ENCODE measurements around the gene PPM1L.
"Not testable (repeated sequence)": the region's sequence is repeated elsewhere in the genome, so short reads cannot be mapped to it uniquely, and the experiment has no call there.

The PPM1L gene

GRCh38 chr3:160755776-160756304 is at the start of gene PPM1L:
PPM1L (plus strand) TSS chr3:160756231.
- DNase-seq = peak; percentile 50

GRCh38 chr3:160707187-160707794 is 48.7 kb upstream of the PPM1L start:
- DNase-seq = no peak

GRCh38 chr3:160709477-160710182 is 46.4 kb upstream of the PPM1L start:
- DNase-seq = no peak

DNA sequence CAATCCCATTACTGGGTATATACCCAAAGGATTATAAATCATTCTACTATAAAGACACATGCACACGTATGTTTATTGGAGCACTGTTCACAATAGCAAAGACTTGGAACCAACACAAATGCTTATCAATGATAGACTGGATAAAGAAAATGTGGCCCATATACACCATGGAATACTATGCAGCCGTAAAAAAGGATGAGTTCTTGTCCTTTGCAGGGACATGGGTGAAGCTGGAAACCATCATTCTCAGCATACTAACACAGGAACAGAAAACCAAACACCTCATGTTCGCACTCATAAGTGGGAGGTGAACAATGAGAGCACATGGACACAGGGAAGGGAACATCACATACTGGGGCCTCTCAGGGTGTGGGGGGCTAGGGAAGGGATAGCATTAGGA is 42.9 kb upstream of the PPM1L start:
- not testable (repeated sequence) for DNase-seq

DNA sequence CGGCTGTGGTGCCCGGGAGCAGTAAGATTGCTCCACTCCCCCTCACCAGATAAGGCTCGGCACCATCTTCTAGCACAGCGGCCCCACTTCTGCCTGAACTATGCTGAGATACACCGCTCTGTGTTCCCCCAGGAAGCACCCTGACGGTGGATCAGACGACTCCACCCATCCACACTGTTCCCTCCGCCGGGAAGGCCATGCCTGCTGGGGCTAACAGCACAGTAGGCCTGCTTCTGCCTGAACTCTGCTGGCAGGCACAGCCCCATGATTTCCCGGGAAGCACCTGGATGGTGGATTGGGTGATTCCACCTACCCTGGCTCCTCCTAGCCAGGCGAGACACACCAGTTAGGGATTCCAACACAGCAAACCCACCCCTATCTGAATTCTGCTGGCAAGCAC is 36.3 kb upstream of the PPM1L start:
- DNase-seq = no peak

DNA sequence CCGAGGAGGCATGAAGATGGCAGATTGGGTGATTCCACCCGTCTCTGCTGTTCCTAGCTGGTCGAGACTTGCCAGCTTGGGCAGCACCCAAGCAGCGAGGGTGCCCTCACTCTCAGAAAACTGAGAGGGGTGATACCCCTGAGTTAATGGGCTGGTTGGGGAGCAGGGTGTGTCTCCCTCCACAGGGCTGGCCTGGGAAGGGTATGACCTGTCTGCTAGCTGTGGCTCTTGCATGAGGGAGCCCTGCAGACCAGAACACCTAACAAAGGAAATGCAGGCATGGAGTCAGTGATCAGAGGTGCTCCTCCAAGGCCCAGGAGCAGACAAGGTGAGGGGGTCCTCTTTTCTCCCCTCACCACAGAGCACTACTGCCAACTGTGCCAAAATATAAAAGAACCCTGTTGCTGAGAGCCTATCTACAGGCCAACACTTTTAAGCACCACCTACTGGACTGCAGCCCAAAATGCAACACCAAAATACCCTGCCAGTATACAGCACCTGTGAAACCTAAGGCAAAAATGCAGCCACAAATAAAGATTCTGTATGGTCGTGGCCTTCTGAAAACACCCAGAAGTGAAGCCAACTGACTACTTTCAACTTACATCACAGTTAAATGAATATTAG is 35.8 kb upstream of the PPM1L start:
- no peak for DNase-seq

DNA sequence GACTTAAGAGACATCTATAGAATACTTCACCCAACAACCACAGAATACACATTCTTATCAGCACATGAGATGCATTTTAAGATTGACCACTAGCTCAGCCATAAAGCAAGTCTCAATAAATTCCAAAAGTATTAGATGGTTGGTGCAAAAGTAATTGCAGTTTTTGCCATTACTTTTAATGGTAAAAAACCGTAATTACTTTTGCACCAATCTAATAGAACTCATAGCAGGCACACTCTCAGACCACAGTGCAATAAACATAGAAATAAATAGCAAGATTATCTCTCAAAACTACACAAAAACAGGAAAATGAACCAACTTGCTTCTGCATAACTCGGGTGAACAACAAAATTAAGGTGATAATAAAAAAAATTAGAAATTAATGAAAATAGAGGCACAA is 33.7 kb upstream of the PPM1L start:
- no peak for DNase-seq

DNA sequence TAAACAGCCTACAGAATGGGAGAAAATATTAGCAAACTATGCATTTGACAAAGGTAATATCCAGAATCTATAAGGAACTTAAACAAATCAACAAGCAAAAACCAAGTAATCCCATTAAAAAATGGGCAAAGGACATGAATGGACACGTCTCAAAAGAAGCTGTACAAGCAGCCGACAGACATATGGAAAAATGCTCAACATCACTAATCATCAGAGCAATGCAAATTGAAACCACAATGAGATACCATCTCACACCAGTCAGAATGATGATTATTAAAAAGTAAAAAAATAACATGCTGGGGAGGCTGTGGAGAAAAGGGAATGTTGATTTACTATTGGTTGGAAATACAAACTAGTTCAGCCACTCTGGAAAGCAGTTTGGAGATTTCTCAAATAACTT is 30.7 kb upstream of the PPM1L start:
- DNase-seq = no peak

- no peak for DNase-seq
Observed at GRCh38 chr3:160735826-160736225, 20.2 kb upstream of the PPM1L start.

DNA sequence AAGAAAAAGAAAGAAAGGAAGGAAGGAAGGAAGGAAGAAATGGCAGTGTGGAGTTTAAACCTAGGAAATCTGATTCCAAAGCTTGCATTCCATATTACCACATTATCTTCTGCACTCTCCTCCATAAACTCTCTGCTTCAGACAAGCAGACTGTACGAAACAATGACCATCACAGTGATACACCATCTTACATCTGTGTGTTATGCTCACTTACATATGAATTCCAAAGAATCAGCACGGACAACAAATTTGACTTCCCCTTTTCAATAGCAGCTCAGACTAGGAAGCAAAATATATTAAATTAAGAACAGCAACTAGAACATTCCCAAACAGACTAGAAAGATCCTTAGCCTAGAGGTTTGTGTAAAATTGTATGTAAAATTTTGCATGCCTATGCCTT is 18.0 kb upstream of the PPM1L start:
- DNase-seq = no peak

- no peak for DNase-seq
Observed at GRCh38 chr3:160739079-160739478, 17.0 kb upstream of the PPM1L start.

- DNase-seq = no peak
Observed at GRCh38 chr3:160746976-160747375, 9.1 kb upstream of the PPM1L start.

GRCh38 chr3:160747422-160747821 is 8.6 kb upstream of the PPM1L start:
- DNase-seq = no peak

DNA sequence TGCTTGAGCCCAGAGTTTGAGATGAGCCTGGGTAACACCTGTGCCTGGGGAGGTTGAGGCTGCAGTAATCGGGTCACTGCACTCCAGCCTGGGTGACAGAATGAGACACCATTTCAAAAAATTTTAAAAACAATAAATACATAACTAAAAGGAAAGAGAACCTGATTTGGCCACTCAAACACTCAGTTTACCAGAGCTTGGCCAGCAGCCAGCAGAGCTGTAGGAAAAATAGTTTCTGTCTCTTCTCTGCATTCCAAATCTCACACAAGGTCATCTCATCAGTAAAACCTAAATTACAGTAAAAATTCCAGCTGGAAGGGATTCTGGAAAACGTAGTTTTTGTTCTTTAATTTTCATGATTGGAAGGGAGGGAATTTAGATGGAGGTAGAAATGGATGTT is 7.8 kb upstream of the PPM1L start:
- no peak for DNase-seq

DNA sequence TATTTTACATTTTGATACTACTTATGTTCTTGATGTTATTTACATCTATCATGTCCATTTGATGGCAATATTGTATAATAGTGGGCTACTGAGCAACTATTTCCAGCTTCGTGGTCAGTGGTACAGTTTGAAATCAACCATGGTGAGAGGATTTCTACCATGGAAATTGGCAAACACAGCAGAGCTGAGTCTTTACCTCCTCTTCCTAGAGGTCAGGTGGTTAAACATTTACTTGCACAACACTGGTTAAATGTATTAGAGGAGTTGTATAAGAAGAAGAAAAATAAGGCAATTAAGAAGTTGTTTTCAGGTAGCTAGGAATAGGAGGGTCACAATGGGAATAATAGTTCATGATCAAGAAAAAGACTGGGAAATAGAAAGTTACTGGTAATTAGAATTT is 7.2 kb upstream of the PPM1L start:
- DNase-seq = no peak

DNA sequence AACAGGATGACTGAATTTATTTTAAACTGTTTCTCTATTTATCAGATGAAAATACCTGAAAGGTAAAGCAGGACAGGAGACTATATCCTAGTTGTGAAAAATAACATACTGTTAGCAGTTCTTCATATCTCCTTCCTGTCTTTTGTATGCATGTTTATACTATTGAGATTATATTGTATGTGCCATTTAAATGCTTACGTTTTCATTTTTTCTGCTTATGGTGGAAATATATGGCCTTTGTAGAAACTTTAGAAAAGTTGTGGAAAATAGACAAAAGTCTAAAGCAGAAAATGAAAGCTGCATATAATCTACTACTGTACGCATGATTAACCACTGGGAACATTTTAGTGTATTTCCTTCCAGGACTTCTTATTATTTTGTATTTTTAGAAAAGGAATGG is 2.1 kb upstream of the PPM1L start:
- DNase-seq = no peak

- no peak for DNase-seq
Observed at GRCh38 chr3:160754371-160754854, 1.6 kb upstream of the PPM1L start.

GRCh38 chr3:160754855-160755747 is 930 bp upstream of the PPM1L start:
- peak; percentile 91 for DNase-seq

DNA sequence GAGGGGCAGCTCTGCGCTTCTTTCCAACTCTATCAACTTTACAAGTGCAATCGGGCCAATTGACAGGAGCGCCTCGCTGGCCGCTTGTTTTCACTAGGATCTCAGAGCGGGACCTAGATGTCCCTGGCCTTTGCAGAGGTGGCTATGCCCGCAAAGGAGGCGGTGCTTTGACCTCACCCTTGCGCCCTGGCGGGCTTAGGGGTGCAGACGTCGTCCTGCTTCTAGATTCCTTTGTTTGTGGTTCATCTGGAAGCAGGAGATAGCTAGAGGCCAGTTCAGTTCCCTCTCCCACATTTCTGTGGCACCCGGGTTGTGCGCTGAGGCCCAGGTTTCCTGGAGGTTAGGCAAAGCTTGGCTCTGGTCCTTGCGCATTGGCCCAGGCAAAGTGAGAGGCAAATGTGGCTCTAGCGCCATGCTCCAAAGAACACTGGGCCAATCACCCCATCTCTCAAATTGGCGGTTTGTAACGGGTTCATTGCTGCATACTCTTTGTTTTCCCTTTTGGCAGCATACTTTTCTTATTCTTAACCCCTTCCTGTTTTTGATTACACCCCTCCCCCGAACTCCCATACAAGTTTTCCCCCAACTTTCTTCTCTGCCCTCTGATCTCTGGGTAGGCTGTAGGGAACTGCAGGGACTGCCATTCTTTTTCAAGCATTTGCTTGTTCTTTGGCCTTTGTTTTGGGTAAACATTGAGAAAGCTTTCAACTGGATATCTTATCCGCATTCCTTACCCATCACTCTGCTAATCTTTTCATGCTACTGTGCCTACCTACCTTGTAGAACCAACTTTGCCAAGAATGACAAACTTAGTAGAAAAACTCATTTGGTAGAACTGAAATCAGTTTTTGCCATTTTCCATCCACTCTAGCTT is 1.4 kb downstream of the PPM1L start:
- no peak for DNase-seq

DNA sequence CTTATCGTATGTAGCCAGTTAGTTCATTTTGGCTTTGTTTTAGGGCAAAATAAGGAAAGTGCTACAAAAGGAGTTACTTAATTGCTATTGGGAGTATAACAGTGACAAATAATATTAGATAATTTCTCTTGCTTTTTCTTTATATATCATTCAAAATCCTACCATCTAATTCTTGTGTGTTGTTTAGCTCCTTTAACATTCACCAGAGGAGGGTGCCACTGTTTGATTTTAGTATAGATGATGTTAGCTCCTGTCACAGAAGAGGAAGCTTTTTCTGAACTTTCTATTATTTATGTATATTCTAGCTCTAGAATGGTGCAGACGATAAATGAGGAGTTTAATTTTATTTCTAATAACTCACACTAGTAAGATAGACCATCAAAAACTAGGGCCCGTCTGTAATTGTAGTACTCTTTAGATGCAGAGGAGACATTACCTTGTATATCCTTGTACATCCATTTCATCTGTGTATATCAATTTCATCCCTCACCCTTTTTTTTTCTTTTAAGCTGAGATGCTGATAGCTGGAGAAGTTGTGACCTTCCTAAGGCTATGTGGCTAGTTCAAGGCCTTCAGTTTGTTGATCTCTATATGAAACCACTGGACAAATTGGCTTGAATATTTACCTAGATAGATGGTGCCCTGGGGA is 3.0 kb downstream of the PPM1L start:
- no peak for DNase-seq

DNA sequence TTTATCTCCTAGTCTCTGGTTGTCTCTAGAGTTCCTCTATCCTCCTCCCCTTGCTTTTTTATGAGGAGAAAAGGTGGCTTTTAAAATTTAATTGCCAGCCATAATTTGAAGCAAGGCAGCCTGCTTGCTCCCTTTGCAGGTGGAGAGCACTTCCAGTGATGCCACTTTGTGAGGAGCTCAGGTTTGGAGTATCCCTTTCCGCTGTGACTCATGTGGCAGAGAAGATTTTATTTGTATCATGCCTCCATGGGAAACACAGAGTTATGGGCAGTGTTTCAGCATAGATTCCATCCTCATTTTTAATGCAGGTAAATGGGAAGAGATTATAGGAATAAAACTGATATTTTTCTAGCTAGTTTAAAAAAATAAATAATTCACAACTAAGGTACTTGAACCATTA is 7.0 kb downstream of the PPM1L start:
- no peak for DNase-seq

Data from stimulated activated CD4-positive, alpha-beta T cell treated with anti-CD3 and anti-CD28 coated beads, Interleukin-1b, Interleukin-23, amount 100 ng/mL, for 48 hours (primary cell).